ENCODE data around the gene CD2BP2. TPM values are rescaled to one million over a fixed set of nuclear protein-coding genes. Genes with fewer than 3 reads are reported as not detected.
"Not testable (repeated sequence)": the region's sequence is repeated elsewhere in the genome, so short reads cannot be mapped to it uniquely, and the experiment has no call there.

CD2BP2 gene
- total and polyA plus RNA-seq, 3 donors from 2014 or later, result 32.8 to 52.5 (median 39.5) TPM

GRCh38 chr16:30397776-30398660 is 42.9 kb upstream of the CD2BP2 start:
- no peaks in the 10 kb centered on the region for H3K9me3 ChIP-seq
- 87 to 91% methylated on average over 24 to 36 of the region's 42 CpGs for WGBS, 2 donors
- H3K27me3 ChIP-seq, result no peaks in the 10 kb centered on the region
- no peak overlapping the region for H3K27ac ChIP-seq
- TF ChIP-seq POLR2A (IDR thresholded peaks at IDR 0.05) (no peak), CTCF (IDR thresholded peaks at IDR 0.05) (no peak)
- H3K36me3 ChIP-seq (ENCODE audit: low read depth, missing control alignments), result no peaks in the 10 kb centered on the region
- no peak for DNase-seq
- no peak overlapping the region for H3K4me3 ChIP-seq
- intact Hi-C loops (cut with DNase I; ENCODE audit: low total_unique reads), result no loop called here
- peaks cover 6% of the 10 kb centered on the region for H3K4me1 ChIP-seq

GRCh38 chr16:30397056-30397455 is 41.9 kb upstream of the CD2BP2 start:
- WGBS, 2 donors, result 70 to 76% methylated on average over 4 of the region's 4 CpGs
- H3K4me1 ChIP-seq, result peaks cover 6% of the 10 kb centered on the region
- no peaks in the 10 kb centered on the region for H3K36me3 ChIP-seq (ENCODE audit: low read depth, missing control alignments)
- DNase-seq, result no peak
- H3K9me3 ChIP-seq, result no peaks in the 10 kb centered on the region
- no peak for TF ChIP-seq CTCF (IDR thresholded peaks at IDR 0.05)
- no peak for TF ChIP-seq POLR2A (IDR thresholded peaks at IDR 0.05)
- no peak overlapping the region for H3K4me3 ChIP-seq
- no peak overlapping the region for H3K27ac ChIP-seq
- no peaks in the 10 kb centered on the region for H3K27me3 ChIP-seq
- intact Hi-C loops (cut with DNase I; ENCODE audit: low total_unique reads), result no loop called here

GRCh38 chr16:30396627-30397026 is 41.5 kb upstream of the CD2BP2 start:
- H3K9me3 ChIP-seq; H3K36me3 ChIP-seq (ENCODE audit: low read depth, missing control alignments); H3K4me1 ChIP-seq; intact Hi-C loops (cut with DNase I; ENCODE audit: low total_unique reads); H3K4me3 ChIP-seq; DNase-seq; H3K27me3 ChIP-seq; H3K27ac ChIP-seq: not testable (repeated sequence)
- 58 to 70% methylated on average over 4 of the region's 4 CpGs for WGBS, 2 donors

GRCh38 chr16:30395992-30396585 is 41.0 kb upstream of the CD2BP2 start:
- Histone ChIP-seq H3K27ac (peak overlapping the region in 1 of 2 donors; percentile 85), H3K4me1 (peaks cover 6% of the 10 kb centered on the region), H3K27me3 (no peaks in the 10 kb centered on the region), H3K9me3 (no peaks in the 10 kb centered on the region), H3K36me3 (ENCODE audit: low read depth, missing control alignments) (no peaks in the 10 kb centered on the region), H3K4me3 (peak overlapping the region; percentile 63 to 85)
- WGBS, 2 donors, result 9 to 10% methylated on average over 13 of the region's 13 CpGs
- no peak for TF ChIP-seq POLR2A (IDR thresholded peaks at IDR 0.05)
- intact Hi-C loops (cut with DNase I; ENCODE audit: low total_unique reads), result no loop called here
- no peak for DNase-seq

- DNase-seq, result peak; percentile 91
- TF ChIP-seq POLR2A (IDR thresholded peaks at IDR 0.05) (no peak), CTCF (IDR thresholded peaks at IDR 0.05) (peak; percentile 6 to 23 (median 15))
- Histone ChIP-seq H3K4me1 (peaks cover 6% of the 10 kb centered on the region), H3K36me3 (ENCODE audit: low read depth, missing control alignments) (no peaks in the 10 kb centered on the region), H3K27me3 (no peaks in the 10 kb centered on the region), H3K27ac (peak within 1 kb of the TSS; percentile 53 to 85), H3K9me3 (no peaks in the 10 kb centered on the region), H3K4me3 (peak within 1 kb of the TSS; percentile 63 to 85)
- WGBS, 2 donors, result 0 to 1% methylated on average over 8 to 36 of the region's 103 CpGs
- intact Hi-C loops (cut with DNase I; ENCODE audit: low total_unique reads), result no loop called here
These were observed 40.3 kb upstream of the CD2BP2 start, which contains the start of gene ZNF48 for GRCh38 chr16:30395155-30395991. TSS of gene ZNF48 (plus strand) at chr16:30395420. CDS start at chr16:30395795, 375 bp downstream.

All from testis (tissue), 3 donors.